ENCODE results near the gene KIF21B.
"Not testable (repeated sequence)": the region's sequence is repeated elsewhere in the genome, so short reads cannot be mapped to it uniquely, and the experiment has no call there.

The KIF21B gene

GRCh38 chr1:200968469-200969410 lies 54.8 kb downstream of the KIF21B start:
- DNase-seq, result no peak

GRCh38 chr1:200967693-200968468 lies 55.6 kb downstream of the KIF21B start:
- no peak for DNase-seq

GRCh38 chr1:200966934-200967333 lies 56.6 kb downstream of the KIF21B start:
- DNase-seq, result no peak

GRCh38 chr1:200965111-200965805 lies 58.3 kb downstream of the KIF21B start:
- peak; percentile 40 for DNase-seq

GRCh38 chr1:200963888-200964287 lies 59.6 kb downstream of the KIF21B start:
- not testable (repeated sequence) for DNase-seq

- peak; percentile 42 for DNase-seq
These were observed 60.4 kb downstream of the KIF21B start for GRCh38 chr1:200963076-200963475.

- no peak for DNase-seq
These were observed 60.9 kb downstream of the KIF21B start for GRCh38 chr1:200962631-200963030.

- not testable (repeated sequence) for DNase-seq
These were observed 61.4 kb downstream of the KIF21B start for GRCh38 chr1:200962151-200962550.

GRCh38 chr1:200960948-200961340 lies 62.6 kb downstream of the KIF21B start:
- no peak for DNase-seq

- DNase-seq, result no peak
These were observed 63.1 kb downstream of the KIF21B start for GRCh38 chr1:200960236-200960947.

GRCh38 chr1:200959411-200959921 lies 64.0 kb downstream of the KIF21B start:
- DNase-seq, result no peak

GRCh38 chr1:200958597-200958996 lies 64.9 kb downstream of the KIF21B start:
- no peak for DNase-seq

- no peak for DNase-seq
These were observed 69.1 kb downstream of the KIF21B start for GRCh38 chr1:200954434-200954833.

GRCh38 chr1:200951016-200951415 lies 72.5 kb downstream of the KIF21B start:
- DNase-seq, result no peak

- no peak for DNase-seq
These were observed 73.9 kb downstream of the KIF21B start for GRCh38 chr1:200949626-200950025.

GRCh38 chr1:200947059-200947566 lies 76.4 kb downstream of the KIF21B start:
- DNase-seq, result no peak

GRCh38 chr1:200945111-200945510 lies 78.4 kb downstream of the KIF21B start:
- no peak for DNase-seq

- no peak for DNase-seq
These were observed 84.6 kb downstream of the KIF21B start for GRCh38 chr1:200938955-200939354.

GRCh38 chr1:200935286-200935962 lies 88.1 kb downstream of the KIF21B start:
- DNase-seq, result not testable (repeated sequence)

- no peak for DNase-seq
These were observed 88.8 kb downstream of the KIF21B start for GRCh38 chr1:200934676-200935245.

- DNase-seq, result peak; percentile 42
These were observed 91.7 kb downstream of the KIF21B start for GRCh38 chr1:200931776-200932175.
